ENCODE data around the gene GRAP.
"Not testable (repeated sequence)": the region's sequence is repeated elsewhere in the genome, so short reads cannot be mapped to it uniquely, and the experiment has no call there.

DNA sequence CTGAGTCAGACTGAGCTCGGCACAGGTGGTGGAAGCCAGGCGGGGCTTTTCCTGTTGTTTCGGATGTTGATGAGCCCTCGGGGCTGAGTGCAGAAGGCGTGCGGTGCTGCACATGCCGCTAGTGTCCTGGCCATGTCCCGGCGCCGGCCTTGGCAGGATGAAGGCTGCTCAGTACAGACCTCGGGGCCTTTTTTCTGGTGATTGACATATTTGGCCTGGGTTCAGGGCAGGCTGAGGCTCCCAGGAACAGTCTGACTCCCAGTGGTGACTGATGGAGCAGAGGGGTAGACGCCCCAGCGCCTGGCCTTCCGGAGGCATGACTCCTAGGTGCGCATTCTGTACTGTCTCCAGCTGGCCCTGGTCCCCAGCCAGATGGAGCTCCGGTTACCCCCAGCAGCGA lies 8.8 kb downstream of the GRAP start:
- TF ChIP-seq, protein P1, sequence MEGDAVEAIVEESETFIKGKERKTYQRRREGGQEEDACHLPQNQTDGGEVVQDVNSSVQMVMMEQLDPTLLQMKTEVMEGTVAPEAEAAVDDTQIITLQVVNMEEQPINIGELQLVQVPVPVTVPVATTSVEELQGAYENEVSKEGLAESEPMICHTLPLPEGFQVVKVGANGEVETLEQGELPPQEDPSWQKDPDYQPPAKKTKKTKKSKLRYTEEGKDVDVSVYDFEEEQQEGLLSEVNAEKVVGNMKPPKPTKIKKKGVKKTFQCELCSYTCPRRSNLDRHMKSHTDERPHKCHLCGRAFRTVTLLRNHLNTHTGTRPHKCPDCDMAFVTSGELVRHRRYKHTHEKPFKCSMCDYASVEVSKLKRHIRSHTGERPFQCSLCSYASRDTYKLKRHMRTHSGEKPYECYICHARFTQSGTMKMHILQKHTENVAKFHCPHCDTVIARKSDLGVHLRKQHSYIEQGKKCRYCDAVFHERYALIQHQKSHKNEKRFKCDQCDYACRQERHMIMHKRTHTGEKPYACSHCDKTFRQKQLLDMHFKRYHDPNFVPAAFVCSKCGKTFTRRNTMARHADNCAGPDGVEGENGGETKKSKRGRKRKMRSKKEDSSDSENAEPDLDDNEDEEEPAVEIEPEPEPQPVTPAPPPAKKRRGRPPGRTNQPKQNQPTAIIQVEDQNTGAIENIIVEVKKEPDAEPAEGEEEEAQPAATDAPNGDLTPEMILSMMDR (IDR thresholded peaks at IDR 0.05 in 8 of 11, conservative IDR thresholded peaks at IDR 0.05 in 3 of 11), result not testable (repeated sequence)
- TF ChIP-seq POLR2AphosphoS5, POLR2A (IDR thresholded peaks at IDR 0.05): not testable (repeated sequence)
